Activated CD8-positive, alpha-beta T cell treated with anti-CD3 and anti-CD28 coated beads, Interleukin-2, amount 10 ng/mL, durations not matched to agents 7 days and 5 days (primary cell): Measurements from ENCODE around the gene MCUB. TPM values are rescaled to one million over a fixed set of nuclear protein-coding genes. Genes with fewer than 3 reads are reported as not detected.

Source experiments
- ATAC-seq: fragments of 150-1000 bp; cut with Tn5 transposase; one replicate; pipeline ENCODE4 v1.10.0; 2021; ENCODE audit warnings: moderate library complexity
- CTCF ChIA-PET: fragments of 350-600 bp; sonication (Branson Sonifier 250); formaldehyde crosslinking; loops from one replicate; lab custom pipeline; 2021; ENCODE audit warnings: antibody characterized with exemption; lab: Charles Lee
- POLR2A ChIA-PET: fragments of 350-600 bp; sonication (Branson Sonifier 250); formaldehyde crosslinking; loops from one replicate; lab custom pipeline; 2021; ENCODE audit warnings: antibody characterized with exemption; lab: Charles Lee
- DNase-seq: peaks from one replicate; pipeline ENCODE4 v3.0.0-alpha.2; 2020
- H3K27ac Mint-ChIP-seq: one replicate; pipeline ENCODE4 v1.8.0; 2021; ENCODE audit warnings: mild to moderate bottlenecking, mixed read lengths
- H3K27me3 Mint-ChIP-seq: one replicate; pipeline ENCODE4 v1.8.0; 2021; ENCODE audit warnings: low read depth, mixed read lengths
- H3K36me3 Mint-ChIP-seq: one replicate; pipeline ENCODE4 v1.8.0; 2021; ENCODE audit warnings: low read depth, mixed read lengths
- H3K4me1 Mint-ChIP-seq: one replicate; pipeline ENCODE4 v1.8.0; 2021; ENCODE audit warnings: low read depth, mixed read lengths
- H3K4me3 Mint-ChIP-seq: one replicate; pipeline ENCODE4 v1.8.0; 2021; ENCODE audit warnings: mild to moderate bottlenecking, mixed read lengths
- H3K9me3 Mint-ChIP-seq: one replicate; pipeline ENCODE4 v1.8.0; 2022; ENCODE audit warnings: mixed read lengths; ENCODE audit not compliant: insufficient read depth
- total RNA-seq, 2 experiments: library from RNA; stranded (reverse); gene quantifications; one replicate each; pipeline ENCODE4 v1.2.3, GENCODE V29; 2021

MCUB gene
- total RNA-seq, 2 experiments from 2014 or later: 104 to 109 TPM

DNA sequence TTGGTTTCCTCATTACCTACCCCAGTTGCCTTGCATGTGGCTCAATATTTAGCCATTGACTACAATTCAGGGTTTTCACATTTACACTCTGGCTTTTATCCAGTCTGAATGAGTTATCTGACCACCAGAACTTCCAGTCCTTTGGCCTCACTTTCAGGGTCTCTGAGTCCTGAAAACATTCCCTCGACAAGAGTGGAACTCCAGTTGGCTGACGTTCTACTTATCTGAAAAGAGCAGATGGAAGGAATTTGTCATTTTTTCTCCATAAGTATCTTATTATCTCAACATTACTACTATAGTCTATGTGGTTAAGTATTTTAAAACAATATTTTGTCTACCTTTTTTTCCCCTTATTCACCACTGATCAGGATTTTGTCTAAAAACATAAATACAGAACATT is 148.4 kb downstream of the MCUB start:
- CTCF ChIA-PET: no interaction called here
- Mint-ChIP-seq H3K36me3 (no peaks in the 10 kb centered on the region), H3K4me1 (peaks cover 9% of the 10 kb centered on the region), H3K9me3 (no peaks in the 10 kb centered on the region), H3K27me3 (no peaks in the 10 kb centered on the region), H3K4me3 (no peak overlapping the region), H3K27ac (no peak overlapping the region)
- DNase-seq (no peak), ATAC-seq (no peak)
- POLR2A ChIA-PET: no interaction called here

DNA sequence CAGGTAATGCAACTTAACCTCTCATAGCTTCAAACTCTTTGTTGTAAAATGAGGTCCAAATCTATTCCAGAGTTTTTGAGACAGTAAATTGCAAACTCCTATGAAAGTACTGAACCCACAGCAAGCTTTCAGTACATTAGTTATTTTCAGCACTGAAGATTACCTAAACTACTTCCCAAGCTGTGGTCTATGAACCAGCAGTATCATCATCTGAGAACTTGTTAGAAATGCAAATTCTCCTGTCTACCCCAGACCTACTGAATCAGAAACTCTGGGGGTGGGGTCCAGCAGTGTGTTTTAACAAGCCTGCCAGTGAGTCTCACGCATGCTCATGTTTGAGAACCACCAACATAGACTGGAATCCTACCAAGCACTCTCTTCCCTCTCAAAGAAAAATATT is 148.9 kb downstream of the MCUB start:
- no peaks in the 10 kb centered on the region for H3K36me3 Mint-ChIP-seq
- no peak for DNase-seq
- H3K4me1 Mint-ChIP-seq: peaks cover 4% of the 10 kb centered on the region
- no peak overlapping the region for H3K4me3 Mint-ChIP-seq
- H3K27ac Mint-ChIP-seq: no peak overlapping the region
- no peaks in the 10 kb centered on the region for H3K9me3 Mint-ChIP-seq
- ATAC-seq: no peak
- ChIA-PET CTCF (no interaction called here), POLR2A (no interaction called here)
- no peaks in the 10 kb centered on the region for H3K27me3 Mint-ChIP-seq

DNA sequence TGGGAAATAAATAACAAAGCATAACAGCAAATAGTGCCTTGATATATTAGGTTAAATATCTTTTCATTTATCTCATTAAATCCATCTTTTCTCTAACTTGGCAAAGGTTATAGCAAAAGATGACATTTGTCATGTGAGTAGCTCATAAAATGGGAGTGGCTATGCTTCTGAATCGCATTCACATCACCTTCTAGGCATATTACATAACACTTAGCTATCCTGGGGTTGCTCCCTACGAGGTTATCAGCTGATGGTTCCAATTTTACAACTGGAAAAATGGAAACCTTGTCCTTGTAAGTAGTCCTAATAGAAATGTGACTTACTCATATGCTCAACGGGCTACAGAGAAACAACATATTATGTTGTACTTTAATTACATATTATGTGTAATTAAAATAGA is 153.5 kb downstream of the MCUB start:
- Mint-ChIP-seq H3K36me3 (peaks cover 16% of the 10 kb centered on the region), H3K4me1 (peaks cover 4% of the 10 kb centered on the region)
- CTCF ChIA-PET: no interaction called here

DNA sequence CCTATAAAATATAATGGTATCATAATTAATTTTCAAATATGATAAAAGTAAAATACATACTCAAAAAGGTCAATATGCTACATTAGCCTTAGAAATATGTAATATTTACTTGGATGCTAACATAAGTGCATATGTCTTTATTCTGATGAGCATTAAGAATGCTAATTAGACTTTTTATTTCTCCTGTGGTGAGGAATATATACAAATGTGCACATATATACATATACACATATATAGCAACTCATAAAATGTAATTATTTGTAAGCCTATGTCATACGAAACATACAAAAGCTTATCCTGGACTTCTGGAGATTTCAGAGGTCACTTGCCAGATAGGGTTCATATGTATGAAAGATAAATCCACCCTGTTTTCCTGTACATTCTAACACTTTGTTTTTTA is 158.7 kb downstream of the MCUB start:
- Mint-ChIP-seq H3K4me1 (peaks cover 4% of the 10 kb centered on the region), H3K36me3 (peaks cover 22% of the 10 kb centered on the region), H3K9me3 (no peaks in the 10 kb centered on the region), H3K27ac (no peak overlapping the region), H3K27me3 (no peaks in the 10 kb centered on the region), H3K4me3 (no peak overlapping the region)
- ChIA-PET CTCF (no interaction called here), POLR2A (no interaction called here)
- ATAC-seq: no peak
- DNase-seq: no peak

More for the DNA sequence above, 153.5 kb downstream of the MCUB start:
- no peaks in the 10 kb centered on the region for H3K9me3 Mint-ChIP-seq
- H3K4me3 Mint-ChIP-seq: no peak overlapping the region
- no peak overlapping the region for H3K27ac Mint-ChIP-seq
- POLR2A ChIA-PET: no interaction called here
- DNase-seq (no peak), ATAC-seq (no peak)
- H3K27me3 Mint-ChIP-seq: no peaks in the 10 kb centered on the region

DNA sequence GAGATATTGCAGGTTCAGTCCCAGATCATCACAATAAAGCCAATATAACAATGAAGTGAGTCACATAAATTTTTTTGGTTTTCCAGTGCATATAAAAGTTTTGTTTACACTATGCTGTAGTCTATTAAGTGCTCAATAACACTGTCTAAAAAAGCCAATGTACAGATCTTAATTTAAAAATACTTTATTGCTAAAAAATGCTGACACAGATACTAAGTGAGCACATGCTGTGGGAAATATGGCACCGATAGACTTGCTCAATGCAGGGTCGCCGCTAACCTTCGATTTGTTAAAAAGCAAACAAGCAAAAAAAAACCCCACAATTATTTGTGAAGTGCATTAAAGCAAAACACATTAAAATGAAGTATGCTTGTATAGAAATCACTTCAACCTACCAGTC is 159.6 kb downstream of the MCUB start:
- no peak overlapping the region for H3K27ac Mint-ChIP-seq
- DNase-seq: no peak
- no peak overlapping the region for H3K4me3 Mint-ChIP-seq
- H3K36me3 Mint-ChIP-seq: peaks cover 22% of the 10 kb centered on the region
- no peak for ATAC-seq
- CTCF ChIA-PET: no interaction called here
- no peaks in the 10 kb centered on the region for H3K9me3 Mint-ChIP-seq
- POLR2A ChIA-PET: no interaction called here
- no peaks in the 10 kb centered on the region for H3K27me3 Mint-ChIP-seq
- peaks cover 4% of the 10 kb centered on the region for H3K4me1 Mint-ChIP-seq

DNA sequence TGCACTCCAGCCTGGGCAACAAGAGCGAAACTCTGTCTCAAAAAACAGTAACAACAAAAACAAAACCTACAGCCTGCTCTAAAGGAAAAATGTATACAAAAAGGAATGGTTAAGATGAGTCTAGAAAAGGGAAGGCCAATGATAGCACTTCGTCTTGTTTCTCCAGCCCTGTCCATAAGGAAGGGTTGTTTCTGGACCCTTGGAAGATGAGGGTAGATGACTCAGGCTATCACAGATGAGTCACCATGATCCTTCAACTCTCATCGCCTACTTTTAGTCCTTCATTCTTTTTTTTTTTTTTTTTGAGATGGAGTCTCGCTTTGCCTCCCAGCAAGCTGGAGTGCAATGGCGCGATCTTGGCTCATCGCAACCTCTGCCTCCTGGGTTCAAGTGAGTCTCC is 161.0 kb downstream of the MCUB start:
- Mint-ChIP-seq H3K36me3 (peaks cover 18% of the 10 kb centered on the region), H3K27me3 (no peaks in the 10 kb centered on the region), H3K4me3 (no peak overlapping the region), H3K27ac (no peak overlapping the region), H3K9me3 (no peaks in the 10 kb centered on the region), H3K4me1 (peaks cover under 1% of the 10 kb centered on the region)
- ATAC-seq (no peak), DNase-seq (no peak)
- CTCF ChIA-PET: no interaction called here
- POLR2A ChIA-PET: no interaction called here

DNA sequence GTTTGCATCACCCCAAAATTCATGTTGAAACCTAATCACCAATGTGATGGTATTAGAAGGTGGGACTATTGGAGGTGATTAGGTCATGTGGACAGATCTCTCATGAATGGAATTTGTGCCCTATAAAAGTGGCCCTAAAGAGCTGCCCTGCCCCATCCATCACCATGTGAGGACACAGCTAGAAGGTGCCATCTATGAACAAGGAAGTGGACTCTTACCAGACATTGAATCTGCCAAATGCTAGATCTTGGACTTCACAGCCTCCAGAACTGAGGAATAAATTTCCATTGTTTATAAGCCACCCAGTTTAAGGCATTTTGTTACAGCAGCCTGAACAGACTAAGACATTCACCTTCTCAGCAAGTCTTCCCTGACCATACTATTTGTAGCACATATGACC is 162.3 kb downstream of the MCUB start:
- Mint-ChIP-seq H3K9me3 (no peaks in the 10 kb centered on the region), H3K27ac (no peak overlapping the region), H3K27me3 (no peaks in the 10 kb centered on the region), H3K36me3 (peaks cover 9% of the 10 kb centered on the region), H3K4me1 (no peaks in the 10 kb centered on the region), H3K4me3 (no peak overlapping the region)
- ChIA-PET POLR2A (no interaction called here), CTCF (no interaction called here)
- DNase-seq: no peak
- ATAC-seq: no peak

DNA sequence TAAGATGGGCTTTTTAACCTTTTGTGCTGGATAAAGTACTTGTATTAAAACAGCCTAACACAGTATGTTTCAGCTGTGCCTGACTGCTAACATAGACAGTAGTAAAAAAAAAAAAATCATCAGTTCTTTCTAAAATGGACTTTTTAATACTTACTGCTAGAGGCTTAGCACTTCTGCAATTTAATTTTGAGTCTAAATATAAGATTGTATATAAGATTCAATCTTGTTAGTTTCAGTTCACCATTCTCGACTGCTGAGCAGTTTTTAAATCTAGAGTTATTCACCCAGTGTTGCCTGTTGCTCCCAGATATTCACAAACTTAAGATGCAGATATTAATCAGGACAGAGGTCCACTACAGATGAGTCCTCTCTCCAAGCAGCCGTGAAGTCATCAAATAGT is 163.1 kb downstream of the MCUB start:
- peaks cover 9% of the 10 kb centered on the region for H3K36me3 Mint-ChIP-seq
- CTCF ChIA-PET: no interaction called here
- no peaks in the 10 kb centered on the region for H3K27me3 Mint-ChIP-seq
- peaks cover 4% of the 10 kb centered on the region for H3K4me1 Mint-ChIP-seq
- H3K27ac Mint-ChIP-seq: no peak overlapping the region
- DNase-seq: no peak
- ATAC-seq: no peak
- no peaks in the 10 kb centered on the region for H3K9me3 Mint-ChIP-seq
- POLR2A ChIA-PET: no interaction called here
- H3K4me3 Mint-ChIP-seq: no peak overlapping the region

DNA sequence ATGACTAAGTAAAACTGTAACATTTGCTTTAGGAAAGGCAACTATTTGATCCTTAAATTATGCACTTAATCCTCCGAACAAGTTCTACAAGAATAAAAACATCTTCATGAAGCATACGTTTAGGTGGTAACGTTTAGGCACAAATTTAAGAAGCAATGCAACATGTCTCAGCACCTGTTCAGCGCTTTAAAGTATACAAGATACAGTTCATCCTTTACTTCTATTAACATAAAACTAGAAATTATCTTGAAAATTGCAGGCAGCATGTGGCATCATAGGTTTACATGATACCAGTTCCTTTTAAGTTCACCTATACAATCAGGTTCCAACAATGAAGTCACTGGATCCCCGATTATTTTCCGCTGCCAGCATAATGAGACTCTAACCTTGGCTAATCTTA is 168.3 kb downstream of the MCUB start:
- Mint-ChIP-seq H3K27me3 (peaks cover 2% of the 10 kb centered on the region), H3K4me3 (peak overlapping the region; percentile 85), H3K27ac (no peak overlapping the region), H3K4me1 (peaks cover 19% of the 10 kb centered on the region), H3K9me3 (no peaks in the 10 kb centered on the region), H3K36me3 (peaks cover 5% of the 10 kb centered on the region)
- DNase-seq (no peak), ATAC-seq (no peak)
- POLR2A ChIA-PET: no interaction called here
- CTCF ChIA-PET: no interaction called here

DNA sequence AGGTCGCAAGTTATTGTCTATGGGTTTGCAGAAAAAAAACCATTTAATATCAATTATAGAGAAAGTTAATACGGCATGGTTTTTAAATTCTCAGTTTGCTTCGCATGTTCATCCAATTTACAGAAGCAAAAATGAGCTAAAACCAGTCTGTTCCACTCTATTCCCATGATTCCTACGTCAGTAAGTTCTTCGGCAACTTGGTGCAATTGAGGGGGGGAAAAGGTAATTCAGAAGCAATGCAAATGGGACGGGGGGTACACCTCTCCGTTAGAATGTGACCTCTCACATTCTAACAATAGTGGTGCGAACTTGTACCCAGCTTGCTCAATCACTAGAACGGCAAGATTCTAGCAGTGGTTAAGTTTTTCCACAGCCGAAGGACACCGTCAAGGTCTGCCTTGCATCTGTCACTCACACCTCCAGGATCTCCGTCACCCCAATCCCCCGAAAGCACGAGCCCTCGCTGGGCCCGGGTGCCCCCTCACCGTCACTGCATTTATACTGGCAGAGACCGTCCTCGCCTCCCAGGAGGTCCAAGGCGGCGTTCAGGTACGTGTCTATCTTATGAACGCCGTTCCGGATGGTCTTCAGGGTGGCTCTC is 169.2 kb downstream of the MCUB start:
- Mint-ChIP-seq H3K36me3 (peaks cover 4% of the 10 kb centered on the region), H3K4me3 (peak overlapping the region; percentile 85), H3K27ac (peak overlapping the region; percentile 80), H3K27me3 (peaks cover 3% of the 10 kb centered on the region), H3K4me1 (peaks cover 19% of the 10 kb centered on the region), H3K9me3 (no peaks in the 10 kb centered on the region)
- DNase-seq (peak; percentile 46), ATAC-seq (peak; percentile 60)
- POLR2A ChIA-PET: no interaction called here
- CTCF ChIA-PET: interaction anchor here (1.4 kb wide), 1 partner anchor 38 kb away, joined by 4 read pairs; no protein-coding TSS in a partner anchor

DNA sequence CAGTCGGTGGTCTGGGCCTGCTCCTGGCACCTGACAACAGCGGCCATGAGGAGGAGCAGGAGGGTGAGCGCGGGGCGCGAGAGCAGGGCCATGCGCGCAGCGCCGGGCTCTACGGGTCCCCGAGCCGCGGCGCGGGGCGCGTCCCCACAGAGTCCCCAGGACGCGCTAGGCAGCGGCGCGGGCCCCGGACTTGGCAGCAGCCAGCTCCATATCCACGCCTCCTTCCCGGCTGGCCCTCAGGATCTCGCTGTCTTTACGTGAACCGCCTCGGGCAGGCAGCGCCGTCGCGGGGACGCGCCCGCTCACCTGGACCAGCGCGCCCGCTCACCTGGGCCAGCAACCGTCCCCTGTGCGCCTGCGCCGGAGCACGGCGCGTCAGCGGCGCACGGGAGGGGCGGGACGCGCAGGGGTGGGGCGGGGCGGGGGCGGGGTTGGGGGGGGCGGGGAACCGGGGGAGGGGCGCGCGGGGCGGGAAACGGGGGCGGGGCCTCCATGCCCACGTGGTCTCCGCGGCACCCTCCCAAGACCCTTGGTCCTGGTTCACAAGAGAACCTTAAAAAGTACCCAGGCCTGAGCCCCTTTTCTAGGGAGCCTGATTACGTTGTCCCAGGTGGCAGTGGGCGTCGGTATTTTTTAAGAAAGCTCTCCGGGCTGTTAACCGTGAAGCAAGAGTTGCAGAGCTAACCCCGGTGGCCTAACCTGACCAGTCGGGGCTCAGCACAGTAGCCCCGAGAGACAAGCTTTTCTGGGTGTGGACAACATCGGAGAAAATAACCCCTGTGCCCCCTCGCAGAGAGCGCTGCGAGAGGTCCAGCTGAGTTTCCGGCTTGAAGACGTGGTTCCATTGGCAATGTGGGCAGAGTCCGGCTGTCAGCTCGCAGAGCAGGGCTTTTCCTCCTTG is 169.9 kb downstream of the MCUB start, which contains the start of gene PLA2G12A:
TSS of gene PLA2G12A (minus strand) at position 353 of the 901 bp plus-strand sequence. CDS start at position 92, 261 bp downstream.
- ATAC-seq (peak; percentile 90), DNase-seq (peak; percentile 73)
- POLR2A ChIA-PET: interaction anchor here (0.5 to 1.7 kb wide), 3 partner anchors 22 to 319 kb away, joined by 3 to 8 read pairs (median 3); partner anchors contain the start of gene MCUB
- Mint-ChIP-seq H3K9me3 (no peaks in the 10 kb centered on the region), H3K36me3 (peaks cover 4% of the 10 kb centered on the region), H3K27ac (peak within 1 kb of the TSS; percentile 81), H3K4me3 (peak within 1 kb of the TSS; percentile 85), H3K4me1 (peaks cover 19% of the 10 kb centered on the region), H3K27me3 (peaks cover 3% of the 10 kb centered on the region)
- CTCF ChIA-PET: interaction anchor here (0.6 to 1.4 kb wide), 6 partner anchors 31 to 297 kb away, joined by 3 to 4 read pairs (median 3); partner anchors contain the start of gene SEC24B
